Esophagus (tissue), 2 donors: ENCODE data around the gene RABL2A. TPM values are rescaled to one million over a fixed set of nuclear protein-coding genes. Genes with fewer than 3 reads are reported as not detected.
"Not testable (repeated sequence)": the region's sequence is repeated elsewhere in the genome, so short reads cannot be mapped to it uniquely, and the experiment has no call there.

ENCODE experiments used
- H3K27ac ChIP-seq, 2 donors: one replicate each; pipeline ENCODE4 v1.5.1; 2013; ENCODE audit warnings: low read depth in 2 of 2, mild to moderate bottlenecking in 2 of 2, inconsistent platforms in 1 of 2, low read length in 1 of 2, moderate library complexity in 1 of 2
- H3K27me3 ChIP-seq, 2 donors: one replicate each; pipeline ENCODE4 v1.6.1; 2013; ENCODE audit warnings: low read length in 2 of 2, control low read depth in 1 of 2, mild to moderate bottlenecking in 1 of 2; ENCODE audit not compliant: insufficient read depth in 2 of 2, control insufficient read depth in 1 of 2
- H3K36me3 ChIP-seq, 2 donors: one replicate each; pipeline ENCODE4 v1.6.1; 2013; ENCODE audit warnings: low read length in 1 of 2; ENCODE audit not compliant: control insufficient read depth in 2 of 2, insufficient read depth in 2 of 2
- H3K4me1 ChIP-seq, 2 donors: one replicate each; pipeline ENCODE4 v1.6.1; 2013; ENCODE audit warnings: low read length in 1 of 2; ENCODE audit not compliant: control insufficient read depth in 2 of 2, insufficient read depth in 2 of 2
- H3K4me3 ChIP-seq, 2 donors: one replicate each; pipeline ENCODE4 v1.5.1; 2013; ENCODE audit warnings: low read length in 2 of 2, mild to moderate bottlenecking in 2 of 2, low read depth in 1 of 2, moderate library complexity in 1 of 2
- H3K9me3 ChIP-seq, 2 donors: one replicate each; pipeline ENCODE4 v1.6.1; 2013; ENCODE audit warnings: mild to moderate bottlenecking in 2 of 2, low read depth in 1 of 2, low read length in 1 of 2, moderate library complexity in 1 of 2; ENCODE audit not compliant: control insufficient read depth in 2 of 2, insufficient read depth in 1 of 2
- WGBS, 2 donors: extraction: QIAGEN DNeasy Blood & Tissue Kit; methylation state at CpG; one replicate each; pipeline ENCODE4 v1.1.7; 2013; 5-methylcytosine and 5-hydroxymethylcytosine counted together
- polyA plus RNA-seq, 2 donors: library from polyadenylated mRNA; stranded (reverse); fragments of 200-250 nt; gene quantifications; one replicate each; pipeline ENCODE4 v1.2.3, GENCODE V29; 2013
- donor health status: healthy with polysubstance abuse.
- donor health status: Bipolar disorder and iron deficiency.

RABL2A gene
- polyA plus RNA-seq, 2 donors = 5.6 to 10.7 TPM

DNA sequence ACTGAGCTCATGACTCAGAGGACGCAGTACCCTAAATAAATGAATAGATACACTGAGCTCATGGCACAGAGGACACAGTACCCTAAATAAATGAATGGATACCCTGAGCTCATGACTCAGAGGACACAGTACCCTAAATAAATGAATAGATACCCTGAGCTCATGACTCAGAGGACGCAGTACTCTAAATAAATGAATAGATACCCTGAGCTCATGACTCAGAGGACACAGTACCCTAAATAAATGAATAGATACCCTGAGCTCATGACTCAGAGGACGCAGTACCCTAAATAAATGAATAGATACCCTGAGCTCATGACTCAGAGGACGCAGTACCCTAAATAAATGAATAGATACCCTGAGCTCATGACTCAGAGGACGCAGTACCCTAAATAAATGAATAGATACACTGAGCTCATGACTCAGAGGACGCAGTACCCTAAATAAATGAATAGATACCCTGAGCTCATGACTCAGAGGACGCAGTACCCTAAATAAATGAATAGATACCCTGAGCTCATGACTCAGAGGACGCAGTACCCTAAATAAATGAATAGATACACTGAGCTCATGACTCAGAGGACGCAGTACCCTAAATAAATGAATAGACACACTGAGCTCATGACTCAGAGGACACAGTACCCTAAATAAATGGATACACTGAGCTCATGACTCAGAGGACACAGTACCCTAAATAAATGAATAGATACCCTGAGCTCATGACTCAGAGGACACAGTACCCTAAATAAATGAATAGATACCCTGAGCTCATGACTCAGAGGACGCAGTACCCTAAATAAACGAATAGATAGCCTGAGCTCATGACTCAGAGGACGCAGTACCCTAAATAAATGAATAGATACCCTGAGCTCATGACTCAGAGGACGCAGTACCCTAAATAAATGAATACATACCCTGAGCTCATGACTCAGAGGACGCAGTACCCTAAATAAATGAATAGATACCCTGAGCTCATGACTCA, 24.1 kb downstream of the RABL2A start:
- not testable (repeated sequence) for H3K4me3 ChIP-seq, H3K27me3 ChIP-seq, H3K9me3 ChIP-seq, H3K27ac ChIP-seq, H3K36me3 ChIP-seq, H3K4me1 ChIP-seq
- 42 to 46% methylated on average over 6 to 8 of the region's 14 CpGs for WGBS, 2 donors

DNA sequence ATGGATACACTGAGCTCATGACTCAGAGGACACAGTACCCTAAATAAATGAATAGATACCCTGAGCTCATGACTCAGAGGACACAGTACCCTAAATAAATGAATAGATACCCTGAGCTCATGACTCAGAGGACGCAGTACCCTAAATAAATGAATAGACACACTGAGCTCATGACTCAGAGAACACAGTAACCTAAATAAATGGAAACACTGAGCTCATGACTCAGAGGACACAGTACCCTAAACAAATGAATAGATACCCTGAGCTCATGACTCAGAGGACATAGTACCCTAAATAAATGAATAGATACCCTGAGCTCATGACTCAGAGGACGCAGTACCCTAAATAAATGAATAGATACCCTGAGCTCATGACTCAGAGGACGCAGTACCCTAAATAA, 25.5 kb downstream of the RABL2A start:
- H3K27ac ChIP-seq, H3K36me3 ChIP-seq, H3K9me3 ChIP-seq, H3K4me3 ChIP-seq, H3K27me3 ChIP-seq, H3K4me1 ChIP-seq: not testable (repeated sequence)
- 29 to 38% methylated on average over 1 to 2 of the region's 3 CpGs for WGBS, 2 donors

GRCh38 chr2:113656031-113656624, 29.1 kb downstream of the RABL2A start:
- H3K27ac ChIP-seq, H3K4me1 ChIP-seq, H3K9me3 ChIP-seq, H3K4me3 ChIP-seq, H3K27me3 ChIP-seq, H3K36me3 ChIP-seq: not testable (repeated sequence)
- WGBS, 2 donors = 59 to 74% methylated on average over 25 to 27 of the region's 27 CpGs

DNA sequence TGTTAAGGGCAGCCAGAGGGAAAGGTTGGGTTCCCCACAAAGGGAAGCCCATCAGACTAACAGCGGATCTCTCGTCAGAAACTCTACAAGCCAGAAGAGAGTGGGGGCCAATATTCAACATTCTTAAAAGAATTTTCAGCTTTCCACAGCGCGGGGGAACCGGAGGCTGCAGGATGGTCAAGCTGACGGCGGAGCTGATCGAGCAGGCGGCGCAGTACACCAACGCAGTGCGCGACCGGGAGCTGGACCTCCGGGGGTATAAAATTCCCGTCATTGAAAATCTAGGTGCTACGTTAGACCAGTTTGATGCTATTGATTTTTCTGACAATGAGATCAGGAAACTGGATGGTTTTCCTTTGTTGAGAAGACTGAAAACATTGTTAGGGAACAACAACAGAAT, 30.7 kb downstream of the RABL2A start:
- not testable (repeated sequence) for H3K27ac ChIP-seq, H3K4me1 ChIP-seq, H3K9me3 ChIP-seq, H3K4me3 ChIP-seq, H3K27me3 ChIP-seq, H3K36me3 ChIP-seq
- WGBS, 2 donors = 92 to 95% methylated on average over 16 to 17 of the region's 17 CpGs

DNA sequence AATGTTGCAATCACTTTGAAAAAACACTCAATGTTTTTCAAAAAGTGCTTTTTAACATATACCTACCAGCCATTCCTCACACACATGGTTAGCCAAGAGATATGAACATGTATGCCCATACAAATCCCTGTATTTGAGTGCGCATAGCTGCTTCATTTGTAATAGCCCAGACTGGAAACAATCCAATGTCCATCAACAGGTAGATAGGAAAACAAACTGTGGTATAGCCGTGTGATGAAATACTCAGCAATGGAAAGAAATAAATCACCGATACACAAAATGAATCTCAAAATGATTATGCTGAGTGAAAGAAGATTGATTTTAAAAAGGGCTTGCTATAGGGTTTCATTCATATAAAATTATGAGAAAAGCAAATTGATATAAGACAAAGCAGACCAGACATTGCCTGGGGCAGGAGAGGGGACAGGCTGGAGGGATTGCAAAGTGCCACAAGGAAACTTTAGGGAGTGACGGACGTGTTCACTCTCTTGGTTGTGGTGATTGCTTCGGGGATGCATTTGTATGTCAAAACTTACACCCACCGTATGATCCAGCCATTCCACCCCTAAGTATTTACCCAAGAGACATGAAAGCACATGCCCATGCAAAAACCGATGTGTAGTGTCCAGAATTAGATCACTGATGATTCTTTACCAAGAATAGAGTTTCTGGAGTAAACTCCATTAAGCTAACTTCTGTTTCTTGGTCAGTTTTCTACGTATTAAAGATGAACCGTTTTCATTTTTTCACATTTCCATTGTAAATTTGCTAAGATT, 36.4 kb downstream of the RABL2A start:
- 64 to 79% methylated on average over 10 of the region's 10 CpGs for WGBS, 2 donors
- not testable (repeated sequence) for H3K27me3 ChIP-seq

GRCh38 chr2:113664761-113665533, 37.9 kb downstream of the RABL2A start:
- H3K4me1 ChIP-seq, H3K4me3 ChIP-seq, H3K27me3 ChIP-seq, H3K9me3 ChIP-seq, H3K27ac ChIP-seq, H3K36me3 ChIP-seq: not testable (repeated sequence)
- WGBS, 2 donors = 77 to 80% methylated on average over 6 of the region's 6 CpGs

More for the DNA sequence above, 36.4 kb downstream of the RABL2A start:
- H3K4me3 ChIP-seq, H3K9me3 ChIP-seq, H3K27ac ChIP-seq, H3K36me3 ChIP-seq, H3K4me1 ChIP-seq: not testable (repeated sequence)

- H3K4me3 ChIP-seq, H3K36me3 ChIP-seq, H3K4me1 ChIP-seq, H3K27ac ChIP-seq, H3K27me3 ChIP-seq, H3K9me3 ChIP-seq: not testable (repeated sequence)
- WGBS, 2 donors = 94% methylated on average over 20 to 21 of the region's 21 CpGs
Observed at GRCh38 chr2:113669013-113669412, 41.9 kb downstream of the RABL2A start.

GRCh38 chr2:113672326-113672932, 45.4 kb downstream of the RABL2A start:
- Histone ChIP-seq H3K9me3 (no peaks in the 10 kb centered on the region), H3K4me3 (no peak overlapping the region), H3K36me3 (no peaks in the 10 kb centered on the region), H3K27me3 (no peaks in the 10 kb centered on the region), H3K27ac (no peak overlapping the region), H3K4me1 (no peaks in the 10 kb centered on the region)
- WGBS, 2 donors = 81 to 87% methylated on average over 7 of the region's 7 CpGs

- no peak overlapping the region for H3K27ac ChIP-seq
- no peaks in the 10 kb centered on the region for H3K4me1 ChIP-seq
- H3K36me3 ChIP-seq = no peaks in the 10 kb centered on the region
- no peaks in the 10 kb centered on the region for H3K27me3 ChIP-seq
- H3K9me3 ChIP-seq = no peaks in the 10 kb centered on the region
- 63 to 66% methylated on average over 9 of the region's 9 CpGs for WGBS, 2 donors
- H3K4me3 ChIP-seq = no peak overlapping the region
Observed at GRCh38 chr2:113675875-113676274, 48.8 kb downstream of the RABL2A start.
